Gastrocnemius medialis (tissue), 4 donors: Measurements from ENCODE around the gene UPB1. TPM values are rescaled to one million over a fixed set of nuclear protein-coding genes. Genes with fewer than 3 reads are reported as not detected.
A peak's percentile ranks its signal among the peaks of the same experiment; 100 is the strongest.

Experiments used
- ATAC-seq, 2 donors: fragments of 150-250 bp; one replicate each; pipeline ENCODE4 v1.9.1; 2016
- DNase-seq, 2 donors: peaks; one replicate each; pipeline ENCODE4 v3.0.0-alpha.2; 2019
- H3K27ac ChIP-seq, 4 donors: fragments of 200-600 bp; sonication (generic); 1 replicate in 1 of 4; 2 replicates in 3 of 4; pipeline ENCODE4 v1.5.1; 2016 to 2018; ENCODE audit warnings: mild to moderate bottlenecking in 2 of 4, moderate library complexity in 1 of 4
- H3K27me3 ChIP-seq, 3 donors: fragments of 200-600 bp; sonication (generic) in 2 of 3; 1 replicate in 1 of 3; 2 replicates in 2 of 3; pipeline versions ENCODE4 v1.5.1 to v1.6.0; 2016 to 2019; ENCODE audit warnings: mild to moderate bottlenecking in 1 of 3, moderate library complexity in 1 of 3
- H3K36me3 ChIP-seq, 2 donors: fragments of 200-600 bp; sonication (generic) in 1 of 2; one replicate each; pipeline ENCODE4 v1.5.1; 2017 to 2018
- H3K4me1 ChIP-seq, 2 donors: fragments of 200-600 bp; sonication (generic) in 1 of 2; one replicate each; pipeline ENCODE4 v1.5.1; 2016 to 2017; ENCODE audit warnings: mild to moderate bottlenecking in 2 of 2
- H3K4me3 ChIP-seq, 4 donors: fragments of 200-600 bp; sonication (generic) in 3 of 4; 1 replicate in 1 of 4; 2 replicates in 3 of 4; pipeline ENCODE4 v1.5.1; 2016 to 2019; ENCODE audit warnings: mild to moderate bottlenecking in 2 of 4
- H3K9me3 ChIP-seq, 3 donors: fragments of 200-600 bp; sonication (generic) in 2 of 3; 1 replicate in 1 of 3; 2 replicates in 2 of 3; pipeline ENCODE4 v1.5.1; 2016 to 2019
- POLR2A ChIP-seq, 2 donors: fragments of 450-650 bp; IDR thresholded peaks; one replicate each; pipeline ENCODE4 v1.6.1; 2017; ENCODE audit warnings: antibody characterized with exemption in 2 of 2, mild to moderate bottlenecking in 2 of 2, moderate library complexity in 2 of 2
- in situ Hi-C, 4 donors: fragments of 200-750 bp; cut with MboI; loops; one replicate each; pipeline versions ENCODE4 v1.15.0 to v1.8.0; 2017; ENCODE audit warnings: low sequenced_read_pairs in 4 of 4
- intact Hi-C: fragments of 100-400 bp; cut with DNase I; formaldehyde crosslinking; loops from one replicate; pipeline ENCODE4 v1.15.1; 2023; ENCODE audit warnings: low total_unique reads
- total RNA-seq, 4 donors: library from RNA; depleted of rRNA; stranded (reverse); fragments of >200 nt; gene quantifications; one replicate each; pipeline versions ENCODE4 v1.1.0 to v1.2.3, GENCODE V29; 2016
- TF ChIP-seq, protein P1 (sequence below), 5 experiments: fragments of 450-650 bp in 3 of 5; fragments of 200-600 bp in 2 of 5; sonication (generic) in 2 of 5; IDR thresholded peaks in 4 of 5; conservative IDR thresholded peaks in 1 of 5; 1 replicate in 4 of 5; 2 replicates in 1 of 5; pipeline ENCODE4 v1.5.1; 2016 to 2019; ENCODE audit warnings: antibody characterized with exemption in 5 of 5, mild to moderate bottlenecking in 3 of 5, moderate library complexity in 3 of 5

Gene UPB1
- total RNA-seq, 4 donors from 2014 or later, result 0.20 to 0.25 (median 0.22) TPM

GRCh38 chr22:24482998-24483397, 12.1 kb upstream of the UPB1 start:
- TF ChIP-seq, protein P1, sequence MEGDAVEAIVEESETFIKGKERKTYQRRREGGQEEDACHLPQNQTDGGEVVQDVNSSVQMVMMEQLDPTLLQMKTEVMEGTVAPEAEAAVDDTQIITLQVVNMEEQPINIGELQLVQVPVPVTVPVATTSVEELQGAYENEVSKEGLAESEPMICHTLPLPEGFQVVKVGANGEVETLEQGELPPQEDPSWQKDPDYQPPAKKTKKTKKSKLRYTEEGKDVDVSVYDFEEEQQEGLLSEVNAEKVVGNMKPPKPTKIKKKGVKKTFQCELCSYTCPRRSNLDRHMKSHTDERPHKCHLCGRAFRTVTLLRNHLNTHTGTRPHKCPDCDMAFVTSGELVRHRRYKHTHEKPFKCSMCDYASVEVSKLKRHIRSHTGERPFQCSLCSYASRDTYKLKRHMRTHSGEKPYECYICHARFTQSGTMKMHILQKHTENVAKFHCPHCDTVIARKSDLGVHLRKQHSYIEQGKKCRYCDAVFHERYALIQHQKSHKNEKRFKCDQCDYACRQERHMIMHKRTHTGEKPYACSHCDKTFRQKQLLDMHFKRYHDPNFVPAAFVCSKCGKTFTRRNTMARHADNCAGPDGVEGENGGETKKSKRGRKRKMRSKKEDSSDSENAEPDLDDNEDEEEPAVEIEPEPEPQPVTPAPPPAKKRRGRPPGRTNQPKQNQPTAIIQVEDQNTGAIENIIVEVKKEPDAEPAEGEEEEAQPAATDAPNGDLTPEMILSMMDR (IDR thresholded peaks at IDR 0.05 in 4 of 5, conservative IDR thresholded peaks at IDR 0.05 in 1 of 5), result no peak
- TF ChIP-seq POLR2A (IDR thresholded peaks at IDR 0.05), result no peak
- Histone ChIP-seq H3K4me3 (no peak overlapping the region), H3K27ac (no peak overlapping the region), H3K4me1 (peaks cover 0 to 6% of the 10 kb centered on the region in 2 donors), H3K9me3 (no peaks in the 10 kb centered on the region), H3K36me3 (no peaks in the 10 kb centered on the region), H3K27me3 (no peaks in the 10 kb centered on the region)
- in situ Hi-C loops, result no loop called here
- ATAC-seq (no peak), DNase-seq (no peak)
- intact Hi-C loops, result no loop called here

DNA sequence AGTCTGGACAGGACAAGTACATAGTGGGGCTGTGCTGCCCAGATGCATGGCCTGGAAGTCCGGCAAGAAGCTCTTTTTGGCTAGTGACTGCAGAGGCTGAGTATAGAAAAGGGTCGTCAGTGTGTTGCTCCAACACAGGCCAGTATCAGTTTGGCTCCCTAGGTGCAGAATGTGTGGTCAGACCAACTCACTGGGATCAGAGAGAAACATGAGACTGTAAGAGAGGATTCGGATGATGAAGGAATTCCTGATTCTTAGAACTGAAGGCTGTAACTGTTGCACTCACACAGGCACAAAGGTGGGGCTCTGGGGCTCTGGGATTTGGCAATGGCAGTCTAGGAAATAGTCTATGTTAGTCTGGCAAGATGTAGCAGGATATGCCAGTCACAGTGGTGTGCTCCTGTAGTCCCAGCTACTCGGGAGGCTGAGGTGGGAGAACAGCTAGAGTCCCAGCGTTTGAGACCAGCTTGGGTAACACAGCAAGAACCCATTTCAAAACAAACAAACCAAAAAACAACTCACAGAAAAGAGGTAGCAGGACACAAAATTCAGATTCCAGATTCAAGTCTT, 11.1 kb upstream of the UPB1 start:
- intact Hi-C loops, result no loop called here
- no peak for DNase-seq

GRCh38 chr22:24485170-24485569, 10.0 kb upstream of the UPB1 start:
- Histone ChIP-seq H3K4me1 (peaks cover 0 to 6% of the 10 kb centered on the region in 2 donors), H3K27ac (no peak overlapping the region), H3K9me3 (no peaks in the 10 kb centered on the region), H3K4me3 (no peak overlapping the region), H3K36me3 (no peaks in the 10 kb centered on the region), H3K27me3 (no peaks in the 10 kb centered on the region)
- TF ChIP-seq POLR2A (IDR thresholded peaks at IDR 0.05), result no peak
- TF ChIP-seq, protein P1 (IDR thresholded peaks at IDR 0.05 in 4 of 5, conservative IDR thresholded peaks at IDR 0.05 in 1 of 5), result no peak
- no peak for DNase-seq
- in situ Hi-C loops (no loop called here), intact Hi-C loops (no loop called here)
- ATAC-seq, result no peak

More for the DNA sequence above, 11.1 kb upstream of the UPB1 start:
- peaks cover 0 to 6% of the 10 kb centered on the region in 2 donors for H3K4me1 ChIP-seq
- no peak overlapping the region for H3K27ac ChIP-seq
- H3K27me3 ChIP-seq, result no peaks in the 10 kb centered on the region
- TF ChIP-seq POLR2A (IDR thresholded peaks at IDR 0.05), result no peak
- TF ChIP-seq, protein P1 (IDR thresholded peaks at IDR 0.05 in 4 of 5, conservative IDR thresholded peaks at IDR 0.05 in 1 of 5), result no peak
- ATAC-seq, result no peak
- no peaks in the 10 kb centered on the region for H3K9me3 ChIP-seq
- no peaks in the 10 kb centered on the region for H3K36me3 ChIP-seq
- in situ Hi-C loops, result no loop called here
- no peak overlapping the region for H3K4me3 ChIP-seq

DNA sequence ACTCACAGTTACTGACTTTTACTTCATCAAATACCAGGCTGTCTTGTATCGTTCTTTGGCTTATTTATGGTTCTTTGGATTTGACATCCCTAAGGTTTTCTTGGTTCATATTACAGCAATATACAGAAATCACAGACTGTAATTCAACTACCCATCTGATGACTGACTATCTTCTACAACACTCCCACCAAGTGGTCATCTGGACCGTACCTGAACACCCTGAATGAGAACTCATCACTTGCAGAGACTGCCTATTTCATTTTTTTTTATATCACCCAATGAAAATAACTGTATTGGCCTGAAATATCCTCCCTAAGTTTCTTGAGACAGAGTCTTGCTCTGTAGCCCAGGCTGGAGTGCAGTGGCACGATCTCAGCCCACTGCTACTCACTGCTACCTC, 9.5 kb upstream of the UPB1 start:
- Histone ChIP-seq H3K9me3 (no peaks in the 10 kb centered on the region), H3K36me3 (no peaks in the 10 kb centered on the region), H3K4me1 (peaks cover 0 to 6% of the 10 kb centered on the region in 2 donors), H3K4me3 (no peak overlapping the region), H3K27ac (no peak overlapping the region), H3K27me3 (no peaks in the 10 kb centered on the region)
- intact Hi-C loops, result no loop called here
- DNase-seq, result no peak
- in situ Hi-C loops, result no loop called here
- TF ChIP-seq POLR2A (IDR thresholded peaks at IDR 0.05), result no peak
- TF ChIP-seq, protein P1 (IDR thresholded peaks at IDR 0.05 in 4 of 5, conservative IDR thresholded peaks at IDR 0.05 in 1 of 5), result peak in 1 of 5 experiments; percentile 42
- peak; percentile 44 to 74 for ATAC-seq

DNA sequence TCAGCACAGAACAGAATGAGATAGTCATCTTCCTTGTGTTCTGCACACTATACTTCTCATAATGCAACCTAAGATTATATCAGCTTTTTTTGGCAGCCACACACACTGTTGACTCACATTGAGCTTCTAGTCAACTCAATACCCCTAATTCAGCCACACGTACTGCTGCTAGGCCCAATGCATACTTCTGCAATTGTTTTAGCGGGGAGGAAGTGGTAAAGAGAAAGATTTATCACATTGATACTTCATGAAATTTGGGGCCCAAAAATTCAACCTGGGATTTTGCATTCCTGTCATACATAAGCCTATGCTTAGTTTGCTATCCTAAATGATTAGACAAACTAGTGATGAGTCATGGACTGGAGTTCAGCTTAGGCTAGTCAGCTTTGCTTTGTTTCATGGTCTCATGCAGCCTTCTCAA, 8.6 kb upstream of the UPB1 start:
- H3K27me3 ChIP-seq, result no peaks in the 10 kb centered on the region
- H3K27ac ChIP-seq, result no peak overlapping the region
- ATAC-seq (no peak), DNase-seq (no peak)
- no peak overlapping the region for H3K4me3 ChIP-seq
- intact Hi-C loops (no loop called here), in situ Hi-C loops (no loop called here)
- H3K36me3 ChIP-seq, result no peaks in the 10 kb centered on the region
- peaks cover 0 to 6% of the 10 kb centered on the region in 2 donors for H3K4me1 ChIP-seq
- TF ChIP-seq POLR2A (IDR thresholded peaks at IDR 0.05), result no peak
- TF ChIP-seq, protein P1 (IDR thresholded peaks at IDR 0.05 in 4 of 5, conservative IDR thresholded peaks at IDR 0.05 in 1 of 5), result no peak
- no peaks in the 10 kb centered on the region for H3K9me3 ChIP-seq
